C4-2B (cell line): ENCODE data around the gene COX4I1.

Experiments
- ZFX ChIP-seq: fragments of 450-650 bp; IDR thresholded peaks from 2 replicates; pipeline ENCODE4 v1.6.1; 2017
- TF ChIP-seq, protein P1 (sequence below): fragments of 450-650 bp; conservative IDR thresholded peaks from 2 replicates; pipeline ENCODE4 v1.5.1; 2017; ENCODE audit warnings: mild to moderate bottlenecking

DNA sequence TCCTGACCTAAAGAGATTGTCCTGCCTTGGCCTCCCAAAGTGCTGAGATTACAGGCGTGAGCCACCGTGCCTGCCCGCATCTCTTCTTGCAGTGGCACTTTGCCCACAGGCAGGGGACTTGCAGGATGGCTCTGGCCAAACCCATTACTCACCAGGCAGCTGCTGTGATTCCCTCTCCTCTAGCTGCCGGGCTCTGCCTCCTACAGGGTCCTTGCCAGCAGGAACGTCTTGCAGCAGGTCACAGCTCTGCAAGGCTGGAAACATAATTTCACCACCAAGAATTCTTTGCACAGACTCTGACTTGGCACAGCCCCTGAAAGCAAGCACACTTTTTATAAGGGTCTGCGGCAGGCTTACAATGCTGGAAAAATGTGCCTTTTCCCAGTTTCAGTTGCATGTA lies 20.3 kb downstream of the COX4I1 start:
- TF ChIP-seq, protein P1, sequence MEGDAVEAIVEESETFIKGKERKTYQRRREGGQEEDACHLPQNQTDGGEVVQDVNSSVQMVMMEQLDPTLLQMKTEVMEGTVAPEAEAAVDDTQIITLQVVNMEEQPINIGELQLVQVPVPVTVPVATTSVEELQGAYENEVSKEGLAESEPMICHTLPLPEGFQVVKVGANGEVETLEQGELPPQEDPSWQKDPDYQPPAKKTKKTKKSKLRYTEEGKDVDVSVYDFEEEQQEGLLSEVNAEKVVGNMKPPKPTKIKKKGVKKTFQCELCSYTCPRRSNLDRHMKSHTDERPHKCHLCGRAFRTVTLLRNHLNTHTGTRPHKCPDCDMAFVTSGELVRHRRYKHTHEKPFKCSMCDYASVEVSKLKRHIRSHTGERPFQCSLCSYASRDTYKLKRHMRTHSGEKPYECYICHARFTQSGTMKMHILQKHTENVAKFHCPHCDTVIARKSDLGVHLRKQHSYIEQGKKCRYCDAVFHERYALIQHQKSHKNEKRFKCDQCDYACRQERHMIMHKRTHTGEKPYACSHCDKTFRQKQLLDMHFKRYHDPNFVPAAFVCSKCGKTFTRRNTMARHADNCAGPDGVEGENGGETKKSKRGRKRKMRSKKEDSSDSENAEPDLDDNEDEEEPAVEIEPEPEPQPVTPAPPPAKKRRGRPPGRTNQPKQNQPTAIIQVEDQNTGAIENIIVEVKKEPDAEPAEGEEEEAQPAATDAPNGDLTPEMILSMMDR = no peak
- no peak for TF ChIP-seq ZFX
